ENCODE measurements around the gene NDUFB8.

GRCh38 chr10:100519311-100520051, 10.2 kb downstream of the NDUFB8 start, which contains the start of gene SEC31B:
- no peak for TF ChIP-seq EZH2 (IDR thresholded peaks at IDR 0.05; ENCODE audit: borderline replicate concordance, low read depth, low read length, severe bottlenecking)
- TF ChIP-seq CTCF (IDR thresholded peaks at IDR 0.05; ENCODE audit: extremely low read depth in 1 of 2, insufficient read depth in 1 of 2, low read depth in 1 of 2, low read length in 2 of 2): no peak
- TF ChIP-seq POLR2AphosphoS5 (IDR thresholded peaks at IDR 0.05; ENCODE audit: insufficient read depth, low read depth, low read length): no peak
- no peak for TF ChIP-seq POLR2A (IDR thresholded peaks at IDR 0.05; ENCODE audit: low read depth, low read length)
- TF ChIP-seq MAX (IDR thresholded peaks at IDR 0.05; ENCODE audit: insufficient read depth, insufficient read length): no peak
